Type B pancreatic cell (in vitro differentiated cells): ENCODE measurements around the gene ECPAS. TPM values are rescaled to one million over a fixed set of nuclear protein-coding genes. Genes with fewer than 3 reads are reported as not detected.
"Not testable (repeated sequence)": the region's sequence is repeated elsewhere in the genome, so short reads cannot be mapped to it uniquely, and the experiment has no call there.

ENCODE experiments used
- DNase-seq: peaks from one replicate; pipeline ENCODE4 v3.0.0; 2021; ENCODE audit warnings: mixed read lengths; ENCODE audit not compliant: unreplicated experiment; ENCODE audit errors: extremely low spot score
- H3K27ac Mint-ChIP-seq: 2 replicates; pipeline ENCODE4 v1.8.0; 2021; ENCODE audit warnings: mild to moderate bottlenecking, mixed read lengths
- H3K27me3 Mint-ChIP-seq: 2 replicates; pipeline ENCODE4 v1.8.0; 2021; ENCODE audit warnings: mixed read lengths
- H3K36me3 Mint-ChIP-seq: 2 replicates; pipeline ENCODE4 v1.8.0; 2021; ENCODE audit warnings: mixed read lengths
- H3K4me1 Mint-ChIP-seq: one replicate; pipeline ENCODE4 v1.8.0; 2021; ENCODE audit warnings: mixed read lengths; ENCODE audit not compliant: unreplicated experiment
- H3K4me3 Mint-ChIP-seq: 2 replicates; pipeline ENCODE4 v1.8.0; 2021; ENCODE audit warnings: mild to moderate bottlenecking, mixed read lengths
- H3K9me3 Mint-ChIP-seq: 2 replicates; pipeline ENCODE4 v1.8.0; 2021; ENCODE audit warnings: mixed read lengths
- CTCF ChIP-seq: fragments of 200-600 bp; sonication (generic); conservative IDR thresholded peaks from 2 replicates; pipeline ENCODE4 v1.5.0; 2021; ENCODE audit warnings: antibody characterized with exemption, mild to moderate bottlenecking
- total RNA-seq: library from RNA; stranded (reverse); gene quantifications from 2 replicates; pipeline ENCODE4 v1.2.1, GENCODE V29; 2021; ENCODE audit warnings: low replicate concordance

ECPAS gene
- total RNA-seq, 1 donor from 2014 or later: 82.9 TPM

- Mint-ChIP-seq H3K27ac (no peak overlapping the region), H3K4me3 (no peak overlapping the region), H3K36me3 (peaks cover 56% of the 10 kb centered on the region), H3K27me3 (no peaks in the 10 kb centered on the region), H3K9me3 (peaks cover 4% of the 10 kb centered on the region), H3K4me1 (no peaks in the 10 kb centered on the region)
- no peak for TF ChIP-seq CTCF
- DNase-seq: no peak
Measured at GRCh38 chr9:111411266-111411665, 72.9 kb downstream of the ECPAS start.

GRCh38 chr9:111407813-111408212, 76.4 kb downstream of the ECPAS start:
- H3K4me3 Mint-ChIP-seq: no peak overlapping the region

GRCh38 chr9:111405701-111406100, 78.5 kb downstream of the ECPAS start:
- no peaks in the 10 kb centered on the region for H3K27me3 Mint-ChIP-seq
- DNase-seq: no peak
- peaks cover 9% of the 10 kb centered on the region for H3K9me3 Mint-ChIP-seq
- H3K36me3 Mint-ChIP-seq: peaks cover 70% of the 10 kb centered on the region
- H3K27ac Mint-ChIP-seq: no peak overlapping the region
- H3K4me3 Mint-ChIP-seq: no peak overlapping the region
- no peaks in the 10 kb centered on the region for H3K4me1 Mint-ChIP-seq
- no peak for TF ChIP-seq CTCF

More at GRCh38 chr9:111407813-111408212, 76.4 kb downstream of the ECPAS start:
- DNase-seq: no peak
- Mint-ChIP-seq H3K27me3 (no peaks in the 10 kb centered on the region), H3K36me3 (peaks cover 57% of the 10 kb centered on the region), H3K4me1 (no peaks in the 10 kb centered on the region), H3K9me3 (peaks cover 4% of the 10 kb centered on the region), H3K27ac (no peak overlapping the region)
- no peak for TF ChIP-seq CTCF

GRCh38 chr9:111401486-111401885, 82.7 kb downstream of the ECPAS start:
- not testable (repeated sequence) for H3K27me3 Mint-ChIP-seq, H3K4me3 Mint-ChIP-seq, H3K4me1 Mint-ChIP-seq, H3K27ac Mint-ChIP-seq, DNase-seq
- peaks cover 11% of the 10 kb centered on the region for H3K9me3 Mint-ChIP-seq
- peaks cover 64% of the 10 kb centered on the region for H3K36me3 Mint-ChIP-seq

- Mint-ChIP-seq H3K27ac (no peak overlapping the region), H3K4me1 (no peaks in the 10 kb centered on the region), H3K9me3 (peaks cover 11% of the 10 kb centered on the region), H3K36me3 (peaks cover 60% of the 10 kb centered on the region), H3K27me3 (no peaks in the 10 kb centered on the region), H3K4me3 (no peak overlapping the region)
- DNase-seq: no peak
- no peak for TF ChIP-seq CTCF
Measured at GRCh38 chr9:111400564-111400898, 83.7 kb downstream of the ECPAS start.

GRCh38 chr9:111399772-111400563, 84.2 kb downstream of the ECPAS start:
- Mint-ChIP-seq H3K27me3 (no peaks in the 10 kb centered on the region), H3K9me3 (peaks cover 11% of the 10 kb centered on the region), H3K36me3 (peaks cover 60% of the 10 kb centered on the region), H3K4me1 (no peaks in the 10 kb centered on the region), H3K4me3 (no peak overlapping the region), H3K27ac (no peak overlapping the region)
- no peak for DNase-seq
- TF ChIP-seq CTCF: peak; percentile 59
